KG1 (cell line): Measurements from ENCODE around the gene SSPN.
"Not testable (repeated sequence)": the region's sequence is repeated elsewhere in the genome, so short reads cannot be mapped to it uniquely, and the experiment has no call there.

Experiments
- DNase-seq: peaks from one replicate; lab custom pipeline; 2025; lab: John Stamatoyannopoulos, UW

The SSPN gene

GRCh38 chr12:26229910-26230309 lies 34.5 kb downstream of the SSPN start:
- no peak for DNase-seq

GRCh38 chr12:26231470-26231869 lies 36.1 kb downstream of the SSPN start:
- DNase-seq, result no peak

- no peak for DNase-seq
These were observed 36.5 kb downstream of the SSPN start for GRCh38 chr12:26231921-26232320.

GRCh38 chr12:26233631-26234030 lies 38.3 kb downstream of the SSPN start:
- no peak for DNase-seq

GRCh38 chr12:26235465-26235864 lies 40.1 kb downstream of the SSPN start:
- DNase-seq, result not testable (repeated sequence)

GRCh38 chr12:26238341-26239121 lies 43.2 kb downstream of the SSPN start:
- DNase-seq, result no peak

- DNase-seq, result no peak
These were observed 43.9 kb downstream of the SSPN start for GRCh38 chr12:26239122-26239851.

- DNase-seq, result no peak
These were observed 44.8 kb downstream of the SSPN start for GRCh38 chr12:26239852-26240815.

- no peak for DNase-seq
These were observed 45.7 kb downstream of the SSPN start for GRCh38 chr12:26241080-26241479.

GRCh38 chr12:26242683-26243082 lies 47.3 kb downstream of the SSPN start:
- DNase-seq, result no peak

GRCh38 chr12:26244503-26244902 lies 49.1 kb downstream of the SSPN start:
- DNase-seq, result no peak

- no peak for DNase-seq
These were observed 50.0 kb downstream of the SSPN start for GRCh38 chr12:26245175-26245942.

- DNase-seq, result no peak
These were observed 51.3 kb downstream of the SSPN start for GRCh38 chr12:26246483-26247164.

GRCh38 chr12:26247873-26248272 lies 52.5 kb downstream of the SSPN start:
- no peak for DNase-seq

- no peak for DNase-seq
These were observed 55.4 kb downstream of the SSPN start for GRCh38 chr12:26250801-26251200.

GRCh38 chr12:26251600-26251999 lies 56.2 kb downstream of the SSPN start:
- no peak for DNase-seq

- no peak for DNase-seq
These were observed 57.6 kb downstream of the SSPN start for GRCh38 chr12:26252946-26253345.

- no peak for DNase-seq
These were observed 60.7 kb downstream of the SSPN start for GRCh38 chr12:26255893-26256645.

- no peak for DNase-seq
These were observed 69.0 kb downstream of the SSPN start for GRCh38 chr12:26264215-26264838.

GRCh38 chr12:26265606-26266005 lies 70.2 kb downstream of the SSPN start:
- DNase-seq, result no peak
